Natural killer cell (primary cell): Measurements from ENCODE around the gene GMPPB. TPM values are rescaled to one million over a fixed set of nuclear protein-coding genes. Genes with fewer than 3 reads are reported as not detected.
"Not testable (repeated sequence)": the region's sequence is repeated elsewhere in the genome, so short reads cannot be mapped to it uniquely, and the experiment has no call there.

Experiments used
- ATAC-seq, 3 donors: fragments of 150-1000 bp in 2 of 3; fragments of 200-7000 bp in 1 of 3; cut with Tn5 transposase; 1 replicate in 1 of 3; 2 replicates in 2 of 3; pipeline ENCODE4 v1.10.0; 2021; ENCODE audit warnings: mild to moderate bottlenecking in 2 of 3, moderate library complexity in 2 of 3
- DNase-seq, 2 donors: peaks; one replicate each; pipeline versions ENCODE4 v3.0.0 to v3.0.0-alpha.2; 2013 to 2021; ENCODE audit warnings: mixed read lengths in 1 of 2
- H3K27ac ChIP-seq: one replicate; pipeline ENCODE4 v1.5.1; 2013; ENCODE audit warnings: mild to moderate bottlenecking, low read length
- H3K27me3 ChIP-seq: one replicate; pipeline ENCODE4 v1.6.1; 2013; ENCODE audit warnings: low read length; ENCODE audit not compliant: control insufficient read depth, insufficient read depth
- H3K36me3 ChIP-seq: one replicate; pipeline ENCODE4 v1.6.1; 2013; ENCODE audit warnings: low read length; ENCODE audit not compliant: control insufficient read depth, insufficient read depth
- H3K4me1 ChIP-seq: one replicate; pipeline ENCODE4 v1.6.1; 2013; ENCODE audit warnings: low read length; ENCODE audit not compliant: control insufficient read depth, insufficient read depth
- H3K4me3 ChIP-seq: one replicate; pipeline ENCODE4 v1.5.1; 2013; ENCODE audit warnings: low read length
- H3K9me3 ChIP-seq: one replicate; pipeline ENCODE4 v1.6.1; 2013; ENCODE audit warnings: low read length; ENCODE audit not compliant: control insufficient read depth, insufficient read depth
- H3K27ac Mint-ChIP-seq, 2 donors: one replicate each; pipeline ENCODE4 v1.8.0; 2022; ENCODE audit warnings: mild to moderate bottlenecking in 2 of 2, mixed read lengths in 2 of 2, moderate library complexity in 1 of 2
- H3K27me3 Mint-ChIP-seq, 2 donors: one replicate each; pipeline ENCODE4 v1.8.0; 2022; ENCODE audit warnings: low read depth in 2 of 2, mixed read lengths in 2 of 2
- H3K36me3 Mint-ChIP-seq: one replicate; pipeline ENCODE4 v1.8.0; 2022; ENCODE audit warnings: mixed read lengths
- H3K4me1 Mint-ChIP-seq, 2 donors: one replicate each; pipeline ENCODE4 v1.8.0; 2022; ENCODE audit warnings: mixed read lengths in 2 of 2
- H3K4me3 Mint-ChIP-seq: one replicate; pipeline ENCODE4 v1.8.0; 2022; ENCODE audit warnings: mild to moderate bottlenecking, moderate library complexity, mixed read lengths
- H3K9me3 Mint-ChIP-seq, 2 donors: one replicate each; pipeline ENCODE4 v1.8.0; 2022; ENCODE audit warnings: mixed read lengths in 2 of 2
- WGBS: methylation state at CpG from one replicate; pipeline ENCODE4 v1.1.7; 2013; ENCODE audit warnings: missing lambda C conversion rate; ENCODE audit not compliant: insufficient coverage; 5-methylcytosine and 5-hydroxymethylcytosine counted together
- intact Hi-C: fragments of 100-400 bp; cut with micrococcal nuclease; formaldehyde crosslinking; loops from one replicate; pipeline ENCODE4 v1.14.2; 2022
- total RNA-seq, 4 donors: library from RNA; stranded (reverse); fragments of 120-200 nt in 1 of 4; gene quantifications; one replicate each; pipeline versions ENCODE4 v1.2.3 to v1.2.4, GENCODE V29; 2013 to 2022
- TF ChIP-seq, protein P1 (sequence below): fragments of 200-600 bp; IDR thresholded peaks from one replicate; pipeline ENCODE4 v1.8.0; 2022; ENCODE audit warnings: antibody characterized with exemption

The GMPPB gene
- total RNA-seq, 3 donors from 2014 or later (not counting 1 experiment from before 2014, with no cell fraction given), result 24.1 to 28.9 (median 27.5) TPM

GRCh38 chr3:49691481-49691880 lies 32.3 kb downstream of the GMPPB start:
- H3K9me3 ChIP-seq, ATAC-seq, H3K27ac ChIP-seq, H3K27me3 Mint-ChIP-seq, H3K36me3 ChIP-seq, intact Hi-C loops, H3K4me3 ChIP-seq, H3K9me3 Mint-ChIP-seq, H3K27ac Mint-ChIP-seq, H3K27me3 ChIP-seq, H3K36me3 Mint-ChIP-seq, DNase-seq: not testable (repeated sequence)
- Mint-ChIP-seq H3K4me1 (peaks cover 35 to 46% of the 10 kb centered on the region in 2 donors), H3K4me3 (peak overlapping the region; percentile 13)
- peaks cover 36% of the 10 kb centered on the region for H3K4me1 ChIP-seq
- WGBS, result 91% methylated on average over 3 of the region's 3 CpGs

- 98% methylated on average over 3 of the region's 3 CpGs for WGBS
- Mint-ChIP-seq H3K4me3 (peak overlapping the region; percentile 99), H3K27ac (peak overlapping the region in 1 of 2 donors; percentile 96), H3K4me1 (peaks cover 35 to 46% of the 10 kb centered on the region in 2 donors)
- ATAC-seq, H3K27me3 ChIP-seq, H3K27me3 Mint-ChIP-seq, DNase-seq, H3K36me3 Mint-ChIP-seq, H3K27ac ChIP-seq, H3K36me3 ChIP-seq, H3K9me3 Mint-ChIP-seq, H3K9me3 ChIP-seq, H3K4me3 ChIP-seq, intact Hi-C loops: not testable (repeated sequence)
- peaks cover 42% of the 10 kb centered on the region for H3K4me1 ChIP-seq
These were observed 32.9 kb downstream of the GMPPB start for GRCh38 chr3:49690856-49691255.

DNA sequence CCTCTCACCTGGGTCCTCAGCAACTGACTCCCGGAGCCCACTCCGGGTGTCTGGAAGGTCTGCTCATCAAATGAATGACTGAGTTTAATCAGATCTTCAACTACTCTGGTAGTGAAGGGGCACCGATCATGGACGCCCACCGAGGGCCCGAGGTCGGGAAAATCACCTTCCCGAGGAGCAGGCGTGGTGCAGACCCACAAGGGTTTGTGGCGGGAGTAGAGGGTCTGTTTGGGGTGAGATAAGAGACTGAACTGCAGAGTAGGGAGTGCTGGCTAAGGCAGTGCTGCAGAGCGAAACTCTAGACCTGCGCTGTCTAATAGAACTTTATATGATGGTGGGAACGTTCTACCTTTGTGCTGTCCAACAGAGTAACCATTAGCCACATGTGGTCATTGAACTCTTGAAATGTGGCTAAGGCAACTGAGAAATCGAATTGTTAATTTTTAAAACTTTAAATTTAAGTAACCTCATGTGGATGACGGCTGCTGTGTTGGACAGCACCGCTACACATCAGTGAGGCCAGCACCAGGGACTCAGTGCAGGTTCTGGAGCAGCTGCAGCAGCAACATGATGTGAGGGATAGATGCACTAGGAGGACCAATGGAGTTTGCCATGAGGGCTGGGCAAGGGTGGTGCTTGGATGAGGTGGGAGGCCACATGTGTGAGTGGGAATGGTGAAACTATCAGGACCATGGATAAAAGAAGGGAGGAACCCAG lies 33.7 kb downstream of the GMPPB start:
- DNase-seq, H3K36me3 Mint-ChIP-seq, H3K9me3 Mint-ChIP-seq, H3K27me3 ChIP-seq, ATAC-seq, H3K36me3 ChIP-seq, H3K9me3 ChIP-seq, H3K27me3 Mint-ChIP-seq: not testable (repeated sequence)
- Mint-ChIP-seq H3K27ac (peak overlapping the region; percentile 91 to 96), H3K4me1 (peaks cover 35 to 46% of the 10 kb centered on the region in 2 donors), H3K4me3 (peak overlapping the region; percentile 99)
- Histone ChIP-seq H3K4me3 (peak overlapping the region; percentile 86), H3K27ac (peak overlapping the region; percentile 46), H3K4me1 (peaks cover 44% of the 10 kb centered on the region)
- intact Hi-C loops, result loop anchor here (2.0 kb wide), 1 partner anchor 29 kb away; the partner anchor contains the start of gene AMIGO3
- 9% methylated on average over 16 of the region's 16 CpGs for WGBS

GRCh38 chr3:49689046-49689907 lies 34.5 kb downstream of the GMPPB start, which contains the start of the genes MST1 and RNF123:
Gene MST1 (minus strand): TSS chr3:49689474. CDS start chr3:49688691, 783 bp downstream.
Gene RNF123 (plus strand): TSS chr3:49689557. CDS start chr3:49691166, 1,609 bp downstream.
- Histone ChIP-seq H3K27me3 (peaks cover 2% of the 10 kb centered on the region), H3K36me3 (no peaks in the 10 kb centered on the region), H3K9me3 (no peaks in the 10 kb centered on the region), H3K27ac (peak within 1 kb of the TSS; percentile 61), H3K4me3 (peak within 1 kb of the TSS; percentile 86), H3K4me1 (peaks cover 44% of the 10 kb centered on the region)
- H3K4me3 Mint-ChIP-seq, result peak within 1 kb of the TSS; percentile 99
- 2% methylated on average over 64 of the region's 66 CpGs for WGBS
- intact Hi-C loops, result loop anchor here (2.0 kb wide), 1 partner anchor 30 kb away; the partner anchor contains the start of gene AMIGO3
- DNase-seq (peak; percentile 92 to 97), ATAC-seq (peak; percentile 87 to 89 (median 88))
- H3K36me3 Mint-ChIP-seq, result no peaks in the 10 kb centered on the region
- H3K9me3 Mint-ChIP-seq, result no peaks in the 10 kb centered on the region
- peak within 1 kb of the TSS; percentile 91 to 96 for H3K27ac Mint-ChIP-seq
- TF ChIP-seq, protein P1, sequence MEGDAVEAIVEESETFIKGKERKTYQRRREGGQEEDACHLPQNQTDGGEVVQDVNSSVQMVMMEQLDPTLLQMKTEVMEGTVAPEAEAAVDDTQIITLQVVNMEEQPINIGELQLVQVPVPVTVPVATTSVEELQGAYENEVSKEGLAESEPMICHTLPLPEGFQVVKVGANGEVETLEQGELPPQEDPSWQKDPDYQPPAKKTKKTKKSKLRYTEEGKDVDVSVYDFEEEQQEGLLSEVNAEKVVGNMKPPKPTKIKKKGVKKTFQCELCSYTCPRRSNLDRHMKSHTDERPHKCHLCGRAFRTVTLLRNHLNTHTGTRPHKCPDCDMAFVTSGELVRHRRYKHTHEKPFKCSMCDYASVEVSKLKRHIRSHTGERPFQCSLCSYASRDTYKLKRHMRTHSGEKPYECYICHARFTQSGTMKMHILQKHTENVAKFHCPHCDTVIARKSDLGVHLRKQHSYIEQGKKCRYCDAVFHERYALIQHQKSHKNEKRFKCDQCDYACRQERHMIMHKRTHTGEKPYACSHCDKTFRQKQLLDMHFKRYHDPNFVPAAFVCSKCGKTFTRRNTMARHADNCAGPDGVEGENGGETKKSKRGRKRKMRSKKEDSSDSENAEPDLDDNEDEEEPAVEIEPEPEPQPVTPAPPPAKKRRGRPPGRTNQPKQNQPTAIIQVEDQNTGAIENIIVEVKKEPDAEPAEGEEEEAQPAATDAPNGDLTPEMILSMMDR, result peak; percentile 26
- no peaks in the 10 kb centered on the region for H3K27me3 Mint-ChIP-seq
- H3K4me1 Mint-ChIP-seq, result peaks cover 34 to 46% of the 10 kb centered on the region in 2 donors

GRCh38 chr3:49688338-49689045 lies 35.3 kb downstream of the GMPPB start:
- H3K9me3 Mint-ChIP-seq, H3K36me3 ChIP-seq, H3K9me3 ChIP-seq, H3K27me3 Mint-ChIP-seq, H3K27me3 ChIP-seq, ATAC-seq, H3K36me3 Mint-ChIP-seq: not testable (repeated sequence)
- WGBS, result 98% methylated on average over 6 of the region's 7 CpGs
- Histone ChIP-seq H3K4me3 (peak overlapping the region; percentile 86), H3K4me1 (peaks cover 44% of the 10 kb centered on the region), H3K27ac (peak overlapping the region; percentile 61)
- peak in 1 of 2 donors; percentile 42 for DNase-seq
- intact Hi-C loops, result loop anchor here (2.0 kb wide), 1 partner anchor 30 kb away; the partner anchor contains the start of gene AMIGO3
- H3K4me1 Mint-ChIP-seq, result peaks cover 27 to 41% of the 10 kb centered on the region in 2 donors
- H3K27ac Mint-ChIP-seq, result peak overlapping the region; percentile 91 to 96
- H3K4me3 Mint-ChIP-seq, result peak overlapping the region; percentile 99

DNA sequence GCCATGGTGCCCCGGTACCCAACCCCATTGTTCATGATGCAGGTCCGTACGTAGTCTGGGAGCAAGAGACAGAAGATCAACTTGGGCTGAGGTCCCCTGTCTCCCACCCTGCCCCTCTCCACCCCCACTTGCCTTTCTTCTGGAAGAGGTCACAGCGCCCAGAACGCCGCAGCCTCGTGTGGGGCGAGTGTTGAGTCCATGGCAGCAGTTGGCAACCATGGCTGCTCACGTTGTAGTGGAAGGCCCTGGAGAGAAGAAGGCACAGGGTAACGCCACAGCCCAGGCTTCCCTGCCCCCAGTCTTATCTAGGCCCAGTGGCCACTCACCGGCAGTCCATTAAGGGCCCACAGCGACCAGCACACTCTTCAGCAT lies 36.3 kb downstream of the GMPPB start:
- ATAC-seq, result not testable (repeated sequence)

More for the DNA sequence above, 36.3 kb downstream of the GMPPB start:
- H3K27me3 ChIP-seq, H3K36me3 Mint-ChIP-seq, DNase-seq, H3K4me3 ChIP-seq, H3K27me3 Mint-ChIP-seq, H3K27ac Mint-ChIP-seq, H3K9me3 Mint-ChIP-seq, intact Hi-C loops, H3K9me3 ChIP-seq, H3K27ac ChIP-seq: not testable (repeated sequence)
- Mint-ChIP-seq H3K4me3 (peak overlapping the region; percentile 50), H3K4me1 (peaks cover 23 to 37% of the 10 kb centered on the region in 2 donors)
- peaks cover 44% of the 10 kb centered on the region for H3K4me1 ChIP-seq
- H3K36me3 ChIP-seq, result peaks cover 14% of the 10 kb centered on the region
- 94% methylated on average over 12 of the region's 12 CpGs for WGBS
